ENCODE data around the gene DENND4B.
"Not testable (repeated sequence)": the region's sequence is repeated elsewhere in the genome, so short reads cannot be mapped to it uniquely, and the experiment has no call there.

Gene DENND4B

GRCh38 chr1:153928245-153928644, 18.3 kb downstream of the DENND4B start:
- no peak for DNase-seq

GRCh38 chr1:153926405-153926804, 20.1 kb downstream of the DENND4B start:
- DNase-seq: no peak

DNA sequence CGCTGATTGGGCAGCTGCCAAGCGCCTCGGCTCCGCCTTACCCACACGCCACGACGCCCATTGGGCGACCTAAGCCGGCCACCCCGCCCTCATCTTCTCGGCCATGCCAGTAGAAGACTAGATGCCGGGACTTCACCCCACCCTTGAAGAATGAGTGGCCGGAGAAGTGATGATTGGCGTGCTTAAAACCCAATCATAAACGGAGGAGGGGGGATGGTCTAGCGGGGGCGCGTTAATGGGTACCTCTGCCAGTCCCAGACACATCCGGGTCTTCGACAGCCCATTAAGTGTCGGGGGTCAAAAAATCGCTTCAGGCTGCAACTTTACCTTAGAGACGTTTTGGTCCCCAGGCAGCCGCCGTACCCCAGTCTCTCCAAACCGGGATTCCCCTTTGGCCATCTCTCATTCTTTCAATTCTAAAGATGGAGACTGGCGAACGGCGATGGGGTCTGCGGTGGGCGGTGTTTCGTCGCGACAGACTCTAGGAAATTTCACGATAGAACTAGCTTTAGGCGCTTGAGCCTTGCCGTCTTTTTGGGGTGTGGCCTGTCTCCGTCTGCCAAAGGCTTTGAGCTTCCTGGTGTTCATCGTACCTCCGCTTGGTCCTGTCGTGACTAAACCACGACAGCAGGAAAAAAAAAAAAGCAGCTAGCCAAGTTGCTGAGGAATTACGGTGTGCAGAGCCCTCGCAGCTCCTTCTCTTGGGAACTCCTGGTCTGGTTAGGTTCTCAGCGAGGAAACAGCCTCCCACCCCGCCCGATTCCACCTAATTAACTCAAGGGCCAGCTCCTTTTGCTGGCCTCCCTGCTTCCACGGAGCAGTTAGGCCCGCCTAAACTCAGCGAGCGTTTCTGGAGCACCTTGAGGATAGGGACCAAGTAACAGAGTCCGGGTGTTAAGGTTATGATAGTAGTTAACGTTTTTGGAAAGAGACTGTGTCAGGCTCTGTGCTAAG, 23.3 kb downstream of the DENND4B start, which contains the start of gene GATAD2B:
GATAD2B (minus strand) TSS at position 1 of the 954 bp plus-strand sequence. CDS start 94,625 bp downstream, outside the sequence.
- DNase-seq: peak; percentile 96 to 100 (median 100)

- peak; percentile 48 to 75 (median 58) for DNase-seq
These were observed 24.2 kb downstream of the DENND4B start for GRCh38 chr1:153922076-153922971.

DNA sequence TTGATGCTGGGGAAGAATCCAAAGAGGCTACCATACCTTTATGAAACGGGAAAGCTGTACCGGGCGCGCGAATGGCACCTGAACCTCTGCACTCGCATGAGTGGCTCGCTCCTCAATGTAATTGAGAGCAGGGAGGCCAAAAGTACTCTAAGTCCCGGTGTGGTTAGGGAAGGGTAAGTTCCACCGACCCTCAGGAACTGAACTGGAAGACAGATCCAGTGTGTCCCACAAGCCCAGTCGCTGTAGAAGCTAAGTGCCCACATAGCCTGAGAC, 24.8 kb downstream of the DENND4B start:
- DNase-seq: no peak

DNA sequence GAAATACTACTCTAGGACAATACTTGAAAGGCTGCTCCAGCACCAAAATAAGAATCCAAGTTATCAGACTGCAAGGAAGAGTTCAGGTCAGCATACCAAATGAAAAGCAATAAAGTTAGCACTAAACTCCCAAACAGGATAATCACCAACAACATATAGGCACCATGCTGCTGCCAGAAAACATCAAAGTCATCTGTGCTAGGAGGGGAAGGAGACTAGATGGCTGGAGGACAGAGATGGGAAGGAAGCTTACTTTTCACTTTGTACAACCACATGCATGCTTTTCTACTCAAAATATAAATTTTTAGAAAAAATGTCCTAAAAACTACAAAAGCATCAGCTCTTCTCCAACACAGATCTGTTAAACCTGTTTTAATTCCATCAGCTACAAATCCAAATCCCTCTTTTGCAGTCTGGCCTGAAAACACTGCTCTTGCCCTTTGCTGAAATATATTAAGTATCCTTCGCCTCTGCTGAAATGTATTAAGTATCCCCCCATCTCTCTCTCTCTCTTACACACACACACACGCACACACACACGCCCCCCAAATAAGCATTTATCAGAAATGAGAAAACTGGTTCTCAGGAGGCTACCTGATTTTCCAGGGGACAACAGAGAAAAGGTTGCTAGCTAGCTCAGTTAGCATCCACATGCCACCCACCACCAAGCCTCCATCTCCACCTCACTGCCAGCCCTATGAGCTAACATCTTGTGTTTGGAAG, 25.3 kb downstream of the DENND4B start:
- DNase-seq: no peak

DNA sequence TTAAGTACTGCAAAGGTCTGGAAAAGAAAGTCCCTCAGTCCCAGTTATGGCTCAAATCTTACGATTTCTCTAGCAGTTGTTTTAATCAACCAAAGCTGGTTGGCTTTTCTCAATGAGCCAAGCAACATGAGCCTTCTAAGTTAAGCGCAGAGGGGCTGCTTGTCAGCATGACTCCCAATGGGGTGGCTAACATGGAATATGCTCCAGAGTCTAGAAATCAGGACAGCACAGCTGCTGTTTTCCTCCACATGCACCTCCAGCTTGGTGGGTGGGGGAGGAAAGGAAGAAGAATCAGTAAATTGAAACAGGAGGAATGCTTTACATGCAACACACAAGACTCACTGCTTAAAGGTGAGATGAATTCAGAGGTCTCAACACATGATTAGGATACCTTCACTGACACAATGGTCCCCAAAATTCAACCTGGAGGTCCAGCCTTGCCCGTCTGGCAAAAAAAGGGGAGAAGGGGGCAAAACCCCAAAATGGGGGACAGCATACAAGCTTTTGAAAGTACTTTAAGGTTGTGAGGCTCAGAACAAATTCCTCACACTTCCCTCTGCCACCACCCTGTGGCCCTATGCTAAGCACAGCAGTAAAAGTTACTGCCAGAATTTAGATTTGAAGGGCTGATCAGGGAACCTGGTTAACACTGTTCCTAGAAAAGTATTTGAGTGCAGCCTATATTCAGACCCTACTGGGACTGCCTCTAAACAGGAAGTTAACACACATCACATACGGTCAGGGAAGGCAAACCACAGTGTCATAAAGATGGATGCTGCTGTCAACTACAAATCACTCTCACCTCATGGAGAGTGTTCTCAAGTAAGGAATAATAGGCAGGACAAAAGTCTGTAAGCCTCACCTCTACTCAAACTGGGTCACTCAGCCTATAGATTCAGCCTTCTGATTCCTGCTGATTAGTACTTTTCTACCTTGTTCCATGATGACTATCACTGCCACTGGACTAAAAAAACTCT, 26.4 kb downstream of the DENND4B start:
- no peak for DNase-seq

- no peak for DNase-seq
These were observed 30.2 kb downstream of the DENND4B start for GRCh38 chr1:153916297-153916696.

DNA sequence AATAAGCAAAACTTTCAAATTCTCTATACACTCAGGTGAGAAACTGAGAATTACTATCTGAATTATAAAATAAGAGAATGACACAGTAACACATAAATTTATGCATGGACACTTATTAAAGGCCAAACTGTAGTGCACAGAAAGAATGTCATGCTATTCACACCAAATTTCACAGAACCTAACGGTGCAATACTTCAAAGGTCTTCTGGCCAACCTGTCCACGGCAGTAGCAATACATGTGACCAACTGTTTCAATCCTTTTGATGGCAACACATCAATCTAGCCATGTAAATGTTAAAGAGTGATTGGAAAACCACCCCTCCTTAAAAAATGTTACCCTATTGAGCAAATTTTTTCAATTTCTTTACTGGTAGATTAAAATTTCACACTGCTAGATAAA, 34.2 kb downstream of the DENND4B start:
- no peak for DNase-seq

- not testable (repeated sequence) for DNase-seq
These were observed 36.0 kb downstream of the DENND4B start for GRCh38 chr1:153910560-153910959.

- DNase-seq: no peak
These were observed 38.4 kb downstream of the DENND4B start for GRCh38 chr1:153908071-153908470.

- DNase-seq: no peak
These were observed 39.4 kb downstream of the DENND4B start for GRCh38 chr1:153907134-153907533.

DNA sequence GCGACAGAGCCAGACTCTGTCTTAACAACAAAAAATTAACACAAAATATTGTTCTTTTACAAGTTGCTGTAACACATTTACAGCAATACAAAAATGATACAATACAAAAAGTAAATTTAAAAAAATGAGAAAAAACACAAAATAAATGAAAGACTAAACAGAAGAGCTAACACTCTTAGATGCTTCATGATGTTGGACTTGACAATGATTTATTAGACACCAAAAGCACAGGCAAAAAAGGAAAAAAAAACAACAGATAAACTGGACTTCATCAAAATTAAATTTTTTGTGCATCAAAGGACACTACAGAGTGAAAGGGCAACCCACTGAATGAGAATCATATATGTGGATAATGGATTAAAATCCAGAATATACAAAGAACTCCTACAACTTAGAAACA, 40.1 kb downstream of the DENND4B start:
- no peak for DNase-seq

DNA sequence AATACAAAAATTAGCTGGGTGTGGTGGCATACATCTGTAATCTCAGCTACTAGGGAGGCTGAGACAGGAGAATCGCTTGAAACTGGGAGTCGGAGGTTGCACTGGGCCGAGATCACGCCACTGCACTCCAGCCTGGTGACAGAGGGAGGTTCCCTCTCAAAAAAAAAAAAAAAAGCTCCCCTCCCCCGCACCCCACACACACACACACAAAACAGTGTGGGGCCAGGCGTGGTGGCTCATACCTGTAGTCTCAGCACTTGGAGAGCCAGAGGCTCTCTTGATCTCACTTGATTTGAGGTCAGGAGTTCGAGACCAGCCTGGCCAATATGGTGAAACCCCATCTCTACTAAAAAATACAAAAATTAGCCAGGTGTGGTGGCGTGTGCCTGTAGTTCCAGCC, 40.6 kb downstream of the DENND4B start:
- DNase-seq: not testable (repeated sequence)

- no peak for DNase-seq
These were observed 42.6 kb downstream of the DENND4B start for GRCh38 chr1:153903841-153904455.

DNA sequence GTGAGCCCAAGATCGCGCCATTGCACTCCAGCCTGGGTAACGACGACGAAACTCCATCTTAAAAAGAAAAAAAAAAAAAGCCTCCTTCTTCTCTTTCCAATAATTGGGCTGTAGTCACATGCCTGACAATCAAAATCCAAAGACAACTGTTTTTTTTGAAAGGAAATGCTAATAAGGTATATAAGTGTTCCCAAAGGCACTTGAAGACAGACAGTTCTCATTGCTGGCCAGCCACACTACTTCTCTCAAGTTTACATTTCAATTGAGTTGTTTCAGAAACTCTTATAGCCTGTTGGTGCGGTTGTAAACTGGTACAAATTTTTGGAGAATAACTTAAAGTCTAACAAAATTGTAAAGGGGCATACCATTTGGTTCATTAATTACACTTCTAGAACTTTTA, 47.0 kb downstream of the DENND4B start:
- no peak for DNase-seq

DNA sequence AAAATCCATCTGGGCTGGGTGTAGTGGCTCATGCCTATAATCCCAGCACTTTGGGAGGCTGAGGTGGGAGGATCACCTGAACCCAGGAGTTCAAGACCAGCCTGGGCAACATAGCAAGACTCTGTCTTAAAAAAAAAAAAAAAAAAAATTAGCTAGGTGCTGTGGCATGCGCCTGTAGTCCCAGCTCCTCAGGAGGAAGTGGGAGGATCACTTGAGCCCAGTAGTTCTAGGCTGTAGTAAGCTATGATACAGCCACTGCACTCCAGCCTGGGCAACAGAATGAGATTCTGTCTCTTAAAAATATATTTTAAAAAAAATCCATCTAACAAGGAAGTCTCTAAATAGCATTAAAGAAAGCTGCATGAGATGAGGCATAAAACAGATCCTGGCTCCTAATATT, 50.7 kb downstream of the DENND4B start:
- not testable (repeated sequence) for DNase-seq

GRCh38 chr1:153891042-153891441, 55.5 kb downstream of the DENND4B start:
- not testable (repeated sequence) for DNase-seq

GRCh38 chr1:153888533-153888932, 58.0 kb downstream of the DENND4B start:
- no peak for DNase-seq

- no peak for DNase-seq
These were observed 60.4 kb downstream of the DENND4B start for GRCh38 chr1:153886127-153886526.

DNA sequence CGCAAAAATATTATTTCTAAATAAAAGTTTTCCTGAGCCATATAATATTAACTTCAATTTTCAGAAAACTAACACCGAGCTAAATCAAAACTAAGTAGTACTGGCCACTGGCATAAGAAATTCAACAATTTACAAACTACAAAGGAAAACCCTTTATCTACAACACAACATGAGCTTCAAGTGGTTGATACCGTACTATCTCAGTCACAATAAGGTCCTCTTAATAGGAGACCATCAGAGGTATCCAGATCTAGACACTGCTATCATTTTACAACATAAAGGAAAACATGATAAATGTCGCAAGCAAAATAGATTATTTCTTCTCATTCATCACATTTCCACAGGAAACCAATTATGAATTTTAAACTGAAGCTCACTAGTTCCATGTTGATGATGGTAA, 63.3 kb downstream of the DENND4B start:
- DNase-seq: no peak

Measured in activated naive CD4-positive, alpha-beta T cell (primary cell).